HepG2 (cell line): ENCODE data around the gene ZNF277. TPM values are rescaled to one million over a fixed set of nuclear protein-coding genes. Genes with fewer than 3 reads are reported as not detected.

Source experiments
- ARID5B ChIP-seq: IDR thresholded peaks from 2 replicates; pipeline ENCODE4 v1.4.0; 2020; ENCODE audit warnings: mild to moderate bottlenecking, missing genetic modification reagents
- ATRX ChIP-seq: sonication (generic); formaldehyde crosslinking; IDR thresholded peaks from 2 replicates; pipeline ENCODE4 v1.4.0; 2020; ENCODE audit warnings: missing genetic modification reagents, borderline replicate concordance
- polyA plus RNA-seq, 8 experiments: library from polyadenylated mRNA; depleted of rRNA in 3 of 8; stranded (reverse) in 7 of 8; unstranded in 1 of 8; fragments of >200 nt; fragmentation: Illumina TruSeq in 4 of 8; extraction: Trizol in 4 of 8; gene quantifications; 2 replicates each; pipeline versions ENCODE4 v1.2.1 to v1.2.3, GENCODE V29; 2011 to 2016; ENCODE audit warnings: low read depth in 4 of 8, missing spikeins in 1 of 8, mixed read lengths in 1 of 8; ENCODE audit not compliant: insufficient read depth in 1 of 8
- total RNA-seq, 5 experiments: library from RNA; depleted of rRNA; stranded (reverse); fragments of >200 nt; fragmentation: Illumina TruSeq; extraction: Trizol; gene quantifications; 2 replicates each; pipeline ENCODE4 v1.2.3, GENCODE V29; 2016; ENCODE audit warnings: low read depth in 1 of 5
- TF ChIP-seq, protein P1 (sequence below): IDR thresholded peaks from 2 replicates; pipeline ENCODE4 v1.6.1; 2012; ENCODE audit warnings: low read depth, low read length, improper control_type of control experiment
- TF ChIP-seq, protein P2 (sequence below): IDR thresholded peaks from 2 replicates; pipeline ENCODE4 v1.6.1; 2016; ENCODE audit warnings: low read depth

Gene ZNF277
- total and polyA plus RNA-seq, 2 of the 13 experiments (the other 11 are each of a cell fraction or from before 2014, with no cell fraction given): 29.1 to 30.1 TPM

GRCh38 chr7:112336261-112336660, 129.8 kb downstream of the ZNF277 start (continued):
- TF ChIP-seq ARID5B (CRISPR knock-in tag) (peak; percentile 65), ATRX (CRISPR knock-in tag) (no peak)
- TF ChIP-seq, protein P1, sequence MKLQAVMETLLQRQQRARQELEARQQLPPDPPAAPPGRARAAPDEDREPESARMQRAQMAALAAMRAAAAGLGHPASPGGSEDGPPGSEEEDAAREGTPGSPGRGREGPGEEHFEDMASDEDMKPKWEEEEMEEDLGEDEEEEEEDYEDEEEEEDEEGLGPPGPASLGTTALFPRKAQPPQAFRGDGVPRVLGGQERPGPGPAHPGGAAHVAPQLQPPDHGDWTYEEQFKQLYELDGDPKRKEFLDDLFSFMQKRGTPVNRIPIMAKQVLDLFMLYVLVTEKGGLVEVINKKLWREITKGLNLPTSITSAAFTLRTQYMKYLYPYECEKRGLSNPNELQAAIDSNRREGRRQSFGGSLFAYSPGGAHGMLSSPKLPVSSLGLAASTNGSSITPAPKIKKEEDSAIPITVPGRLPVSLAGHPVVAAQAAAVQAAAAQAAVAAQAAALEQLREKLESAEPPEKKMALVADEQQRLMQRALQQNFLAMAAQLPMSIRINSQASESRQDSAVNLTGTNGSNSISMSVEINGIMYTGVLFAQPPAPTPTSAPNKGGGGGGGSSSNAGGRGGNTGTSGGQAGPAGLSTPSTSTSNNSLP: peak; percentile 74
- TF ChIP-seq, protein P2, sequence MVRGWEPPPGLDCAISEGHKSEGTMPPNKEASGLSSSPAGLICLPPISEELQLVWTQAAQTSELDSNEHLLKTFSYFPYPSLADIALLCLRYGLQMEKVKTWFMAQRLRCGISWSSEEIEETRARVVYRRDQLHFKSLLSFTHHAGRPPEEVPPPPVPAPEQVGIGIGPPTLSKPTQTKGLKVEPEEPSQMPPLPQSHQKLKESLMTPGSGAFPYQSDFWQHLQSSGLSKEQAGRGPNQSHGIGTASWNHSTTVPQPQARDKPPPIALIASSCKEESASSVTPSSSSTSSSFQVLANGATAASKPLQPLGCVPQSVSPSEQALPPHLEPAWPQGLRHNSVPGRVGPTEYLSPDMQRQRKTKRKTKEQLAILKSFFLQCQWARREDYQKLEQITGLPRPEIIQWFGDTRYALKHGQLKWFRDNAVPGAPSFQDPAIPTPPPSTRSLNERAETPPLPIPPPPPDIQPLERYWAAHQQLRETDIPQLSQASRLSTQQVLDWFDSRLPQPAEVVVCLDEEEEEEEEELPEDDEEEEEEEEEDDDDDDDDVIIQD (CRISPR knock-in tag): peak; percentile 29; the same call in 1 of the 2 replicates
